Measurements from ENCODE around the gene NPIPB12.
"Not testable (repeated sequence)": the region's sequence is repeated elsewhere in the genome, so short reads cannot be mapped to it uniquely, and the experiment has no call there.

NPIPB12 gene

GRCh38 chr16:29460647-29461030, 45.6 kb downstream of the NPIPB12 start:
- H4K20me1 ChIP-seq (ENCODE audit: insufficient read depth, low read length); H3K9me2 ChIP-seq (replicated peaks; ENCODE audit: insufficient read depth, low read length); H3K79me2 ChIP-seq (ENCODE audit: low read length); H3K9ac ChIP-seq (ENCODE audit: low read length); H2AFZ ChIP-seq (ENCODE audit: low read length); H3K4me1 ChIP-seq (ENCODE audit: low read length); H3K4me2 ChIP-seq (ENCODE audit: low read depth, low read length); H3F3A ChIP-seq (ENCODE audit: insufficient read depth, low read length); H3K27ac ChIP-seq (ENCODE audit: low read length); H3K36me3 ChIP-seq (replicated peaks; ENCODE audit: insufficient read depth, low read length); H3K9me3 ChIP-seq (replicated peaks; ENCODE audit: insufficient read depth, low read length); DNase-seq; H3K27me3 ChIP-seq (replicated peaks; ENCODE audit: insufficient read depth, low read length); H3K4me3 ChIP-seq (ENCODE audit: low read length): not testable (repeated sequence)

GRCh38 chr16:29459706-29460646, 46.2 kb downstream of the NPIPB12 start, which contains the start of gene SULT1A4:
Gene SULT1A4, plus strand, starts transcription at chr16:29459913. Its CDS starts 1,473 bp downstream, at chr16:29461386.
- H3F3A ChIP-seq (ENCODE audit: insufficient read depth, low read length); H3K9me3 ChIP-seq (replicated peaks; ENCODE audit: insufficient read depth, low read length); H3K27me3 ChIP-seq (replicated peaks; ENCODE audit: insufficient read depth, low read length); H3K4me2 ChIP-seq (ENCODE audit: low read depth, low read length); H3K9me2 ChIP-seq (replicated peaks; ENCODE audit: insufficient read depth, low read length); DNase-seq; H3K36me3 ChIP-seq (replicated peaks; ENCODE audit: insufficient read depth, low read length); H3K4me1 ChIP-seq (ENCODE audit: low read length); H2AFZ ChIP-seq (ENCODE audit: low read length); H4K20me1 ChIP-seq (ENCODE audit: insufficient read depth, low read length); H3K4me3 ChIP-seq (ENCODE audit: low read length); H3K79me2 ChIP-seq (ENCODE audit: low read length); H3K9ac ChIP-seq (ENCODE audit: low read length); H3K27ac ChIP-seq (ENCODE audit: low read length): not testable (repeated sequence)

GRCh38 chr16:29457660-29458059, 48.5 kb downstream of the NPIPB12 start:
- H3K27ac ChIP-seq (ENCODE audit: low read length); H3K79me2 ChIP-seq (ENCODE audit: low read length); H3K4me1 ChIP-seq (ENCODE audit: low read length); H3K4me3 ChIP-seq (ENCODE audit: low read length); H3K4me2 ChIP-seq (ENCODE audit: low read depth, low read length); H4K20me1 ChIP-seq (ENCODE audit: insufficient read depth, low read length); H3K36me3 ChIP-seq (replicated peaks; ENCODE audit: insufficient read depth, low read length); DNase-seq; H2AFZ ChIP-seq (ENCODE audit: low read length); H3K27me3 ChIP-seq (replicated peaks; ENCODE audit: insufficient read depth, low read length); H3K9me2 ChIP-seq (replicated peaks; ENCODE audit: insufficient read depth, low read length); H3K9ac ChIP-seq (ENCODE audit: low read length); H3F3A ChIP-seq (ENCODE audit: insufficient read depth, low read length); H3K9me3 ChIP-seq (replicated peaks; ENCODE audit: insufficient read depth, low read length): not testable (repeated sequence)

GRCh38 chr16:29454828-29455227, 51.4 kb downstream of the NPIPB12 start:
- H3F3A ChIP-seq (ENCODE audit: insufficient read depth, low read length); H3K4me1 ChIP-seq (ENCODE audit: low read length); H3K9me2 ChIP-seq (replicated peaks; ENCODE audit: insufficient read depth, low read length); H2AFZ ChIP-seq (ENCODE audit: low read length); H3K4me3 ChIP-seq (ENCODE audit: low read length); H3K27me3 ChIP-seq (replicated peaks; ENCODE audit: insufficient read depth, low read length); H3K9ac ChIP-seq (ENCODE audit: low read length); H3K79me2 ChIP-seq (ENCODE audit: low read length); H3K9me3 ChIP-seq (replicated peaks; ENCODE audit: insufficient read depth, low read length); DNase-seq; H3K4me2 ChIP-seq (ENCODE audit: low read depth, low read length); H3K27ac ChIP-seq (ENCODE audit: low read length); H3K36me3 ChIP-seq (replicated peaks; ENCODE audit: insufficient read depth, low read length); H4K20me1 ChIP-seq (ENCODE audit: insufficient read depth, low read length): not testable (repeated sequence)

DNA sequence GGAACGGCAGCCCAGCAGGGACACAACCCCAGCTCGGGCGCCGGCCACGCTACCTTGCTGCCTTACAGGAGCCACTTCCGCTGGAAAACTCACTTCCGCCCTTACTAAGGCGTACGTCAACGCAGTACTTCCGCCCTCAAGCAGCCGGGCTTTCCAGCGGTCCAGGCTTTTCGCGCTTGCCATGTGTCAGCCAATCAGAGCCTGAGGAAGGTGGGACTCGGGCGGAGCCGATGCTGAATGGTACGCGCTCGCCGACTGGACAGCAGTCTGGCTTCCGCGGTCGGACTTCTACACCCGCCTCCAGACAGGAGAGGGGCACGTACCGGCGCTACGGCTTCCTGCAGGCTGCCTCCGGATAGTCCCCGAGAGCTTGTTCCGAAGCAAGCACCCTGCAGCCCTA, 51.9 kb downstream of the NPIPB12 start, which contains the start of the genes BOLA2 and SLX1B:
TSS of gene BOLA2 (minus strand) at position 83 of the 400 bp plus-strand sequence. CDS start 98 bp downstream, outside the sequence.
TSS of gene SLX1B (plus strand) at position 265 of the 400 bp plus-strand sequence.
- not testable (repeated sequence) for H3K4me2 ChIP-seq (ENCODE audit: low read depth, low read length); H4K20me1 ChIP-seq (ENCODE audit: insufficient read depth, low read length); H3K27ac ChIP-seq (ENCODE audit: low read length); DNase-seq; H2AFZ ChIP-seq (ENCODE audit: low read length); H3K36me3 ChIP-seq (replicated peaks; ENCODE audit: insufficient read depth, low read length); H3K9me3 ChIP-seq (replicated peaks; ENCODE audit: insufficient read depth, low read length); H3K79me2 ChIP-seq (ENCODE audit: low read length); H3K4me3 ChIP-seq (ENCODE audit: low read length); H3K4me1 ChIP-seq (ENCODE audit: low read length); H3K27me3 ChIP-seq (replicated peaks; ENCODE audit: insufficient read depth, low read length); H3K9ac ChIP-seq (ENCODE audit: low read length); H3F3A ChIP-seq (ENCODE audit: insufficient read depth, low read length); H3K9me2 ChIP-seq (replicated peaks; ENCODE audit: insufficient read depth, low read length)

DNA sequence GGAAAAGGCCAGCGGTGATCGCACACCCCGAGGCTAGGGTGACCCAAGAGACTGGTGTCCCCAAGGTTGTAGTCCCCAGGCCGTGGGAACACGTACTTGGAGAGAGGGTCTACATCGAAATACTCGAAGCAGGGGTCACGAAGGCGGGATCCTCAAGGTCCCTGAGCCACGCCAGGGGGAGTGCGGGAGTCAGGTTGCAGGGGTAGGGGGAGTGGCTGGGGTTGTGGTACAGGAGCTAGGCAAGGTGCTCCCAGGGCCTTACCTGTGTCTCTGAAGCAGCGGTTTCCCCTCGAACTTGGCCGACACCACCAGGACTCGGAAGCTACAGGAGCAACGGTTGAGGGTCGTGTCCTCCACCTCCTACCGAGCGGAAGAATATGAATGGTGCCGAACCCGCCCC, 52.5 kb downstream of the NPIPB12 start:
- H3K27me3 ChIP-seq (replicated peaks; ENCODE audit: insufficient read depth, low read length); H3K4me1 ChIP-seq (ENCODE audit: low read length); H4K20me1 ChIP-seq (ENCODE audit: insufficient read depth, low read length); H3K79me2 ChIP-seq (ENCODE audit: low read length); H3K27ac ChIP-seq (ENCODE audit: low read length); H3F3A ChIP-seq (ENCODE audit: insufficient read depth, low read length); H3K4me2 ChIP-seq (ENCODE audit: low read depth, low read length); H3K4me3 ChIP-seq (ENCODE audit: low read length); H3K9ac ChIP-seq (ENCODE audit: low read length); H3K36me3 ChIP-seq (replicated peaks; ENCODE audit: insufficient read depth, low read length); H2AFZ ChIP-seq (ENCODE audit: low read length); H3K9me3 ChIP-seq (replicated peaks; ENCODE audit: insufficient read depth, low read length); H3K9me2 ChIP-seq (replicated peaks; ENCODE audit: insufficient read depth, low read length); DNase-seq: not testable (repeated sequence)
